GM15510 (cell line): ENCODE data around the gene DLGAP5.

Experiments
- POLR2A ChIP-seq: IDR thresholded peaks from 3 replicates; pipeline ENCODE4 v1.6.1; 2011; ENCODE audit warnings: borderline replicate concordance; ENCODE audit not compliant: insufficient read length; ENCODE audit errors: extremely low read depth

Gene DLGAP5, protein sequence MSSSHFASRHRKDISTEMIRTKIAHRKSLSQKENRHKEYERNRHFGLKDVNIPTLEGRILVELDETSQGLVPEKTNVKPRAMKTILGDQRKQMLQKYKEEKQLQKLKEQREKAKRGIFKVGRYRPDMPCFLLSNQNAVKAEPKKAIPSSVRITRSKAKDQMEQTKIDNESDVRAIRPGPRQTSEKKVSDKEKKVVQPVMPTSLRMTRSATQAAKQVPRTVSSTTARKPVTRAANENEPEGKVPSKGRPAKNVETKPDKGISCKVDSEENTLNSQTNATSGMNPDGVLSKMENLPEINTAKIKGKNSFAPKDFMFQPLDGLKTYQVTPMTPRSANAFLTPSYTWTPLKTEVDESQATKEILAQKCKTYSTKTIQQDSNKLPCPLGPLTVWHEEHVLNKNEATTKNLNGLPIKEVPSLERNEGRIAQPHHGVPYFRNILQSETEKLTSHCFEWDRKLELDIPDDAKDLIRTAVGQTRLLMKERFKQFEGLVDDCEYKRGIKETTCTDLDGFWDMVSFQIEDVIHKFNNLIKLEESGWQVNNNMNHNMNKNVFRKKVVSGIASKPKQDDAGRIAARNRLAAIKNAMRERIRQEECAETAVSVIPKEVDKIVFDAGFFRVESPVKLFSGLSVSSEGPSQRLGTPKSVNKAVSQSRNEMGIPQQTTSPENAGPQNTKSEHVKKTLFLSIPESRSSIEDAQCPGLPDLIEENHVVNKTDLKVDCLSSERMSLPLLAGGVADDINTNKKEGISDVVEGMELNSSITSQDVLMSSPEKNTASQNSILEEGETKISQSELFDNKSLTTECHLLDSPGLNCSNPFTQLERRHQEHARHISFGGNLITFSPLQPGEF

DNA sequence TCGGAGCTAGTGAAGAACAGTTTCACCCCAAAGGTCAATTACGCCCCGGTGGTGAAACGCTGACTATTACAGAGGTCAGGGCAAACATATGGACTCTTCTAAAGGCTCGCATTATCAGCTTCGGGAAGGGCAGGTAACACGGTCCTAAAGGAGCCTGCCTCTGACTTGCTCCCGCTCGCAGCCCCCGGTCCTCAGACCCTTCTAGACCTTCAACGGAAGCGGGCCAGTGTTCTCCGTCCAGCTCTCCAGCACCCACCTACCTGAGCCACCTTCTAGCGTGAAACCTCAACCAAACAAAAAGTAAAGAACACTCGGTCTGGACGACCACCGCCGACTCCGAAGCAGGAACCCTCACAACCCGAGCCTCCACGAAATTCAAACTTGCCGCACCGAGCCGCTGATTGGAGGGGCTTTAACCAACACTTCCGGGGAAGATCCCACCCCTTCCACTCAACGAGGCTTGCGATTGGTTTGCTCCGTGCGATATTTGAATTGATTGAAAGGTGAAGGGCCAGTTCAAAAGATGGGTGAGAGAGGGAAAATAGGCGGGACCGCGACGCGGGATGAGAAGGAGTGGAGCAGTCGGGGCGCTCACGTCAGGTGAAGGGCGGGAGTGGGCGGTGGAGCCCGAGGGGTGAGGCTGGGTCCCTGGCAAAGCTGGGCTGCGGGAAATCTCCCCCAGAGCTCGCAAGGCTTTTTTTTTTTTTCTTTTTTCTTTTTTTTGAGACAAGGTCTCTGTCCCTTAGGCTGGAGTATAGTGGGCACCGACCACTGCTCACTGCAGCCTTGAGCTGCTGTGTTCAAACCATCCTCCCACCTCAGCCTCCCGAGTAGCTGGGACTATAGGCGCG is at the start of gene DLGAP5:
TSS of gene DLGAP5 (minus strand) at position 383 of the 851 bp plus-strand sequence. CDS start 2,406 bp downstream, outside the sequence.
- peak; percentile 70 for TF ChIP-seq POLR2A

DNA sequence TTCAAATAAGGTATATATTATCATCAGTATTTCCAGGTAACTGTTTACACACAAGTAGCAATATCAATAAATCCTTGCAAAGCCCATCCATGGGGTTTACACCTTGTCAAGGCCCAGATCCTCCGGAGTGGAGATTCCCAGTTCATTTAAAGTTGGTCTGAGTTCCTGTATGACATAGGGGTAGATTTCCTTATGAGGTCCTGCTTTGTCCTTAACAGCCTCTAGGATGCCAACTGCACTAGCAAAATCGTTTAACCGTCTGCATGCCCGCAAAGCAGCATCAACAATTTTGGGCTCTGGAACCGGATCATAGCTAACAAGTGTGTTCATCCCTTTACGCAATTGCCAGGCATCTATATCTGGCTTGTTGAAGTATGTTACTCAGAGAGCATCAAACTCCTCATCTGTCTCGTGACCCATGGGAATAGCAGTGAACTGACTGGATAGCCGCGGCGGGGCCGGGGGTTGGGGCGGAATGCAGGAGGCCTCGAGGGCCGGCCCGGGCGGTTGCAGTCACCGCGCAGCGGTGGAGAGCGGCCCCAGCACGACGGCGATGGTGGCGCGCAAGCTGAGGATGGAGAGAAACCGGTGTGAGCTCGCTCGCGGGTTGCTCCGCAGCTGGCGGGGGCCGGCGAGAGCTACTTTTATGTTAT is 49.3 kb upstream of the DLGAP5 start:
- no peak for TF ChIP-seq POLR2A

DNA sequence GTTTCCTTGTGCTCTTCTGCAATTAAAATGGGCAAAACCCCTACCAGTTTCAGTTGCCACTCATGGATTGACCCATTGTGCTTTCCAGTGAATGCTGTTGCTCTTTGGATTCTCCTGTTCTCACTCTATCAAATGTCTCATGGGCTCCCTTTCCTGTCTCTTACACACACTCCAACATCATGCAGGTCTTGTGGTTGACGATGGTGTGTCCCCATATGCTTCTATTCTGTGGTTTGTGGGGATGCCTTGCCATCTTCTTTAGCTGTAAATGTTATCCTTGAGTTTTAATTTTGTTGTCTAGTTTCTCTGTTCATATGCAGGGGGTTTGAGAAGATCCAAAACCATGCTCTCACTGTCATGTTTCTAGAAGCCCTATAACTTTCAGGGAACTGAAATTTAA is 47.9 kb upstream of the DLGAP5 start:
- TF ChIP-seq POLR2A, result no peak

DNA sequence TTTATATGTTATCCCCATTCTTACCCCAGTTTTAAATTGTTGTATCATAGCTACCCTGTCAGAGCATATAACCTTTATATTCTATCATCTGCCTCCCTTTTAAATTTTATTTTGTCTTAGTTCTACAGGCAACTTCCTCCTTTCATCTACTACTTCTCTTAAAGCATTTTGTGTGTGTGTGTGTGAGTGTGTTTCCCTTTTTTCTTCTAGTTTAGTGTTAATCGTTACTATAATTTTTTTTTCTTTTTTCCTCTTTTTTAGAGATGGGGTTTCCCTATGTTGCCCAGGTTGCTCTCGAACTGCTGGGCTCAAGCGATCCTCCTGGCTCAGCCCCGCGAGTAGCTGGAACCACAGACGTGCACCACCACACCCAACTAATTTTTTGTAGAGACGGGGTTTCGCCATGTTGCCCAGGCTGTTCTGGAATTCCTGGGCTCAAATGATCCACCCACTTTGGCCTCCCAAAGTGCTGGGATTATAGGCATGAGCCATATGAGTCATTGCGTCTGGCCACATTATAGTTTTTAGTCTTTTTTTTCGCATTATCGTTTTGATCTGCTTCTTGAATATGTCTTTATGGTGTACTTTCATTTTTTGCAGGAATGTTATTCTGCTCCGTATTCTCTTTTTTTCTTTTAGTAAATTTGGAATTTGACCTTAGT is 46.8 kb upstream of the DLGAP5 start:
- TF ChIP-seq POLR2A, result no peak

DNA sequence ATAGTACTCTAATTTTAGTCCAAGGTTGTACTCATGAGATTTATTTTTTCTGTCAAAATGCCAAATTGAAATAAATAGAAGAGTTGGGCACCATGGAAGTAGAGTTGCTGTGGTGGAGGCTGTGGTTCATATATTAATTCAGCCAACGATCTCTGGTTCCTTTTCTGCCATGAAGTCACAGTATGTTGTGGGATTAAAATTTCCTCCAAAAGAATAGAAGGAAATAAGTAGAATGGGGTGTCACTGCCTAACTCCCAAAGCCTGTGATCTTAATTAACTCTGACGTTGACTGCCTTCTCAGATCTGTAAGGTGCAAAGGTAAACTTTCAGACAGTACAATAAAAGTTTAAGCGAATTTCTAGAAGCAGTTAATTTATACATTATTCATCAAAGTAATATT is 42.2 kb upstream of the DLGAP5 start:
- no peak for TF ChIP-seq POLR2A

DNA sequence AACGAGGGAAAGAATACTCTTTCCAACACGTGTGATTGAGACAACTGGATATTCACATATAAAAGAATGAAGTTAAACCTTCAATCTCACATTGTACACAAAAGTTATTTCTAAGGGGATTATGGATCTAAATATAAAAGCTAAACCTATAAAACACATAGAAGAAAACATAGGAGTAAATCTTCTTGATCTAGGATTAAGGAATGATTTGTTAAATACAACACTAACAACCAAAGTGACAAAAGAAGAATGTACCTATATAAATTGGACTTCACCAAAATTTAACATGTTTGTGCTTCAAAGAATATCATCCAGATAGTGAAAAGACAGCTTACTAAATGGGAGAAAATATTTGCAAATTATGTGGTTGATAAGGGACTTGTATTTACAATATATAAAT is 36.9 kb upstream of the DLGAP5 start:
- TF ChIP-seq POLR2A, result no peak

DNA sequence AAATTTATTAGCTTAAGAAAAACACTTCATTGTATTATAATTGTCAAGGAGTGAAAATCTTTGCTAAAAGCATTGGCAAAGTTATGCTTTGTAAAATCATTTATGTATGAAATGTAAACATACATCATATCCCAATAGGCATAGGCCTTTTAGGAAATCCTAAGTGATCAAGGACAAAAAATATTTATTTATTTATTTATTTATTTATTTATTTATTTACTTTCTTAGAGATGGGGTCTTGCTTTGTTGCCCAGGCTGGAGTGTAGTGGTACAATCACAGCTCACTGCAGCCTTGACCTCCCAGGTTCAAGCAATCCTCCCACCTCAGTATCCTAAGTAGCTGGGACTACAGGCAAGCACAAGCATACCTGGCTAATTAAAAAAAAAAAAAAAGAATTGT is 32.0 kb upstream of the DLGAP5 start:
- no peak for TF ChIP-seq POLR2A

DNA sequence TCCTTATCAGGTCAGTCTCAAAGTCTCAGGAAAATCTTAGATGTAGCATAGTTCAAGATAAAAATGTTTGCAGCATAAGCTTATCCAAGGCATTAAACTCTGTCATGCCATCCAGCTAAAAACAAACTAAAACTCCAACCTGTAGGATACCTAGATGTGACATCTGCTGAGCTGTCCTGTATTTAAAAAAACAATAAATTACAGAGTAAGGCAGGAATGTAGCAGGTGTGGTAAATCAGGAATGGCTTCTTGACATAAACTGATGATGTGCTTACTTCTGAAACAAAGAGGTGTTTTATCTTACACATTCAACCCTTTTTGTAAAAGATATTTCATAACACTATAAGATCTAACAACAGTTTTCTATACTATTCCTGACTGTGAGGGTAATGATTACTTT is 30.6 kb upstream of the DLGAP5 start:
- TF ChIP-seq POLR2A, result no peak

DNA sequence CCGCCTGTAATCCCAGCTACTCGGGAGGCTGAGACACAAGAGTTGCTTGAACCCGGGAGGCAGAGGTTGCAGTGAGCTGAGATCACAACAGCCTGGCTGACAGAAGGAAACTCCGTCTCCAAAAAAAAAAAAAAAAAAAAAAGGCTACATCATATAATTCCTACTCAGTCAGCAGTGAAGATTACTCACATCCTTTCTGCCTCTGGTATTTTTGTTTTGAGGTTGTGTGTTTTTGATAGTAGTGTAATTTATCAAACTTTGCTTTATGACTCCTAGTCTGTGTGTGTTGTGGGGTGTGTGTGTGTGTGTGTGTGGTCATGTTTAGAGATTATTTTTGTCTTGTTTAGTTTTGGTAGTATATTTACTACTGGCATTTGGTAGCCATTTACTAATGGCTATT is 29.8 kb upstream of the DLGAP5 start:
- no peak for TF ChIP-seq POLR2A

DNA sequence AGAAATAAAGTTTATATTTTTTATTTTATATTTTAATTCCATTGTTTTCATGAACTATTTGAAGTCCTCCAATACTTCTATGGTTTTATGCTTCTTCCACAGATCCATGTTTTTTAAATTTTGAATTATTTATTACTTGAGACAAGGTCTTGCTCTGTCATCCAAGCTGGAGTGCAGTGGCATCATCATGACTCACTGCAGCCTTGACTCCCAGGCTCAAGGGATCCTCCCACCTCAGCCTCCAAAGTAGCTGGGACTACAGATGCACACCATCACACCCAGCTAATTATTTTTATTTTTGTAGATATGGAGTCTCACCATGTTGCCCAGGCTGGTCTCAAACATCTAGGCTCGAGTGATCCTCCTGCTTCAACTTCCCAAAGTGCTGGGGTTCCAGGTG is 28.8 kb upstream of the DLGAP5 start:
- TF ChIP-seq POLR2A, result no peak

DNA sequence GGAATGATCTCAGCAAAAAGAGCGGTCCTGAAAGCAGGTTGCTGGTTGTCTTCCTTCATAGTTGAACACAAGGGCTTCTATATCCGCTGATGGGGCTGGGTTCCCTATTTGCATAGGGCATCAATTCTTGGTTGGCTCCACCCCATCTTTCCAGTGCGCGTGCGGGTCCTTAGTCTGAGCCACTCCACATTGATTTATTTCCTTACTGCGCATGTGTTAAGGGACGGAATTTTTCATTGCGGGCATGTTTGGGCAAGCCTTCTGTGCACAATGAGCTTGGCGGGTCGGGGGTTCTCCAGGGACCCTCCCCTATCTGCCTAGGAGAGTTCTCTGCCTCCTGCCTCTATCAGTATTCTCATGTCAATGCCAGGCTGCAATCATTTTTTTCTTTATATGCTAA is 21.2 kb upstream of the DLGAP5 start:
- TF ChIP-seq POLR2A, result no peak

DNA sequence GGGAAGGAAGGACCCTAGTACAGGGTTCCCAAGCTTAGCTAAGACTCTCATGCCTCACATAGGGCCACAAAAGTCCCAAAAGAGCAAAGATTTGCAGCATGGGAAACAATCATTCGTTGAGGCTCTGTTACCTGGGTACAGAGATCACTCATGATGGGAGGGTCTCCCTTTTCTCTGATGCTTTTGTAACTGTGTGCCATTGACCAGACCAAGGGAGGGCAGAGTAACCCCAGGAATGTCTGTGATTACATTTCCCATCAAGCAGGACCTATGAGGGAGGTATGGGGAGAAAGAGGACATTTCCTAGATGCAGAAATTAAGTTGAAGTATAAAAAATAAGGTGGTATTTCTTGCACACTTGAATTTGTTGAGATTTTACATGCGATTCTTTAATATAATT is 16.4 kb upstream of the DLGAP5 start:
- TF ChIP-seq POLR2A, result no peak

DNA sequence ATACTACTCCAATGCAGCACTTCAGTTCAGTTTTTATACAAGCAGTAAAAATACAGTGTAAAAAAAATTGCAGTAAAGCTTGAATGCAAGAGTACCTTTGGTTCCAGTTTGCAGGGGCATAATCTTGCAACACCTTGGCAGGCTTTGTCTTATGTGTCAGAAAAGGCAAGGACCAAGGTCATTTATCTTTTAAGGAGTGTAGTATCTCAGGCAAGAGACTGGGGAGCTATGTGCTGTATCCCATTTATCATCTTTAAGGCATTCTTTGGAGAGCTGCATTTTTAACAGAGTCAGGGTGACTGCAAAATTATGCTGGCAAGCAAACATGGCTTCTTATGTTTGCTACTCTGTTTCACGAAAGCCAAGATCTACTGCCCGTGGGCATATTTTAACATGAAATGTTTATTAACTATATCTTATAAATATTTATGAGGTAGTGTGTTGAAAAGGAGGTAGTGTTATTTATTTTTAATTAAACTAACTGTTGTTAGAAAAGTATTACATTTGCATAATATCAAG is 14.8 kb upstream of the DLGAP5 start:
- no peak for TF ChIP-seq POLR2A
